H4 (cell line): ENCODE results near the gene MYO1E. TPM values are rescaled to one million over a fixed set of nuclear protein-coding genes. Genes with fewer than 3 reads are reported as not detected.
A peak's percentile ranks its signal among the peaks of the same experiment; 100 is the strongest.
"Not testable (repeated sequence)": the region's sequence is repeated elsewhere in the genome, so short reads cannot be mapped to it uniquely, and the experiment has no call there.

Source experiments
- DNase-seq: peaks from one replicate; pipeline ENCODE4 v3.0.0-alpha.2; 2015; ENCODE audit warnings: low spot score
- total RNA-seq: library from RNA; depleted of rRNA; stranded (reverse); fragments of >200 nt; shearing (Covaris generic); gene quantifications from 2 replicates; pipeline ENCODE4 v1.2.3, GENCODE V29; 2014

Gene MYO1E
- total RNA-seq, 1 experiment from 2014 or later, result 9.2 TPM

DNA sequence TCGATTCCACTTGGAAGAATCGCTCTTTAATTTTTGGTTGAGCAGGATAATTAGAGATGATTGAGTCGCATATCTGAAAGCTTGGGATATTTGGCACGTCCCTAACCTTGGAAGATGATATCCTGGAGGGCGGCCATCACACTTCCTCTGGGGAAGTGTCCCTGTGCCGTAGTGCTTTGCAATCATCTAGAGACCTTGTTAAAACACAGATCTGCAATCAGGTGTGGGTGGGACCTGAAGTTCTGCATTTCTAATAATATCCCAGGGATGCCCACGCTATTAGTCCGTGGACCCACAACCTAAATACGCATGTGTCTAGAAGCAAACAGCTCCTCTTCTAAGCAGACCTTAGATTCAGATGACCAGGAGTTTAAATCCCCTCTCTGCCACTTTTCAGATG lies 20.5 kb downstream of the MYO1E start:
- no peak for DNase-seq

DNA sequence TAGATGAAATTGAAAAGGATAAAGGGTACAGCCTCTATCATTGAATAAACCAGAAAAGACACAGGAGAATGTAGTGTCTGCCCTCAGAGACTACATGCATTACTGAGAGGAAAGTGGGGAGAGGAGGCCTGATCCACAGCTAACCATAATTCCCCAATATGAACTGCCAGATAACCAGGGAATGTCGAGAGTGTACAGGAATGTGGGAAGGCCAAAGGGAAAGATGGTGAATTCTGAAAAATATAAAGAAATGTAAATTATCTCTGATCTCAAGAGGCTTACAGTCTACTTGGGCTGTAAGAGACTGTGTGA lies 22.3 kb downstream of the MYO1E start:
- DNase-seq, result no peak

DNA sequence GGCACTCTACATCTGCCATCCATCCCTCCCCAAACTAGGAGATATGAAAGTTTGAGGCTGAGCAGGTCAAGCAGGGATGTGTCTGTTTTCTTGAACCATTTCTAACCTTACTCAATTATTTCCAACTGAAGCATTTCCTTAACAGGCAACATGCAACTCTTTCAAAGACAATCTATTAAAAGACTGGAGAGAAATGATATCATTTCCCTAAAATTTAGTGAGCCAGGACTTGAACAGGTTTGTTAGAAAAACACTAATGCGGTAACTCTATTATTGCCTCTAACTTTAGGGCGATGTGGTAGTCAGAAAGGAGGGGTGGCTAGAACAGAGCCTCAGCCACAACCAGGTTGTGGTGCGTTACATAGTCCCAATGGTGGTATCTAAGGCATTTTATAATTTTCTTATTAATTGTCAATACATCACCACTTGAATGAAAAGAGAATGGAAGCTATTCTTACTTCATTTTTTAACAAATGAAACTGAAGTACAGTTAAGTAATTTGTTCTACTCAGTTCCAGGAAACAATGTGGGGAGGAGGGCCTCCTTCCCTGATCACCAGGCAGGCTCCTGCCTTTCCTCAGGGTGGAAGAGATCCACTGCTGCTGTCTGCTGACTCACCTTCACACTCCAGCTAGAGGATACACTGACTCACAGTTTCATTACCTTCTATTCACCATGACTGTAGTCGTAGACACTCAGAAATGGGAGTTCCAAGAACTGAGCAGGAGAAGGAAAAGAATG lies 22.8 kb downstream of the MYO1E start:
- peak; percentile 84 for DNase-seq

DNA sequence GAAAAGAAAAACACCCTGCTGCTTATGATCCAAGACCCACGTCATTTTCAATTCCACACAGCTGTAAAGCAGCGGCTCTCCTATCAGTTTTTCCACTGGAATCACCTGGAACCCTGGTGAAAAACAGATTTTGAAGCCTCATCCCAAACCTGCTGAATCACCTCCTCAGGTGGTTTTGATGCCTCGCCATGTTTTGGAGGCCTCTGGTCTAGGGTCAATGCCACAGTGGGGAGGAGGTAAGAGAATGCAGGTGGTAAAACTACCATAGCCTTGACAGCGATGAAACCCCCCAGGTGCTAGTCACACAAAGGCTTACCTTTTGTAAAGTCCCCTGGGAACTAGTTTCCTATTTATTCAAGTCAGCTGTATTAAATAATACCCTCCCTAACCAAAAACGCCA lies 24.8 kb downstream of the MYO1E start:
- DNase-seq, result no peak

DNA sequence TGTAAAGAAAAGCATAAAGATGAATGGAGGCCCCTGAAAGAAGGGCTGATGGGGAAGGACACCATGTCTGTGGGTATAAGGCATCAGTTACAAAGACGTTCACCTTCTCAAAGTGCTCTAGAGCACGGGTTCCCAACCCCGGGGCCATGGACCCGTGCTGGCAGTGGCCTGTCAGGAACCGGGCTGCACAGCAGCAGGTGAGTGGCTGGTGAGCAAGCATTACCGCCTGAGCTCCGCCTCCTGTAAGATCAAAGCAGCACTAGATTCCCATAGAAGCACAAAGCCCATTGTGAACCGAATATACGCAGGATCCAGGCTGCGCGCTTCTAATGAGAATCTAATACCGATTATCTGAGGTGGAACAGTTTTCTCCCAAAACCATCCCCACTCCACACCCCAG lies 25.7 kb downstream of the MYO1E start:
- no peak for DNase-seq

DNA sequence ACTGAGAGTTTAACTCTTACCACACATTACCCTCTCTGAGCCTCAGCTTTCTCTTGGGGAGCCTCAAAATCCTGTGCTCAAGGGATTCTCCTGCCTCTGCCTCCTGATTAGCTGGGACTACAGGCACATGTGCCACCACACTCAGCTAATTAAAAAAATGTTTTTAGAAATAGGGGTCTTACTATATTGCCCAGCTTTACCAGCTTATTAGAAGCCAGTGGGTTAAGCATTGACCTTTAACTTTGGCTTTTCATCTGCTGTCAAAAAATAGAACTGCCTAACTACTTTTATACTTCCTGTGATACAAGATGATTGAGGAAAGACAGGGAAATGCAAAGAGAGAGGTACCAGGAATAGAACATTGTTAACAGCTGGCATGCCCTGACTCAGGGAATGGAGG lies 27.3 kb downstream of the MYO1E start:
- DNase-seq, result no peak

DNA sequence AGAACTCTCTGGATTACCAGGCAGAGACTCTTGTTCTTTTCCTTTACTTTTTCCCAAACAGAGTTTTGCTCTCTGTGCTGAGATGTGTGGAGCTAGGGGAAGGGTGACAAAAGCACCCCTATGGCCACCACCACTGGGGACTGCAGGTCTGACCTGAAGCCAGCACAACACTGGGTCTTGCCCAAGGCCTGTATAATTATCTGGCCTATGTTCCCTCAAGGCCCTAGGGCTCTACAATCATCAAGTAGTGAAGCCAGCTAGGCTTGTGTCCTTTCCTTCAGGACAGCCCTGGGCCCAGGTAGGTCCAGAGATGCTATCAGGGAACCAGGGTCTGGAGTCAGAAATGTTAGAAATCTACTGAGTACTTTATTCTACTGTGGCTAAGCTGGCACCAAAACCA lies 28.4 kb downstream of the MYO1E start:
- DNase-seq, result no peak

DNA sequence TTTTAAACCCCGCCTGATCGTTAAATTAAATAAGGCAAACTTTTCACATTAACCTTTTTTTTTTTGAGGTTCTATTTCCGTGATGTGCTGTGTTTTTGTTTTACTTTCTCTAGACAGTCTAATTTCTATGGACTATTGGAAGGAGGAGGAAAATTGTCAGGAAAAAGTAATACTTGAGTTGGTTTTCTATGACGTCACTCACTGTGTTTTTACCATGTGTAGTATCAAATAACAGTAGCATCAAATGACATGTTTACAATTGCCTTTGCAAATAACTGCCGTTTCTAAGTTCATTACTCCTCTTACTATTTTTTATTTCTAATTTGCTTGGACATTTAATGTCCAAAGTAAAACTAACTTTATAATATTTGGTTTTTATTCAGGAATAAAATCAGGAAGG lies 32.3 kb downstream of the MYO1E start:
- peak; percentile 17 for DNase-seq

DNA sequence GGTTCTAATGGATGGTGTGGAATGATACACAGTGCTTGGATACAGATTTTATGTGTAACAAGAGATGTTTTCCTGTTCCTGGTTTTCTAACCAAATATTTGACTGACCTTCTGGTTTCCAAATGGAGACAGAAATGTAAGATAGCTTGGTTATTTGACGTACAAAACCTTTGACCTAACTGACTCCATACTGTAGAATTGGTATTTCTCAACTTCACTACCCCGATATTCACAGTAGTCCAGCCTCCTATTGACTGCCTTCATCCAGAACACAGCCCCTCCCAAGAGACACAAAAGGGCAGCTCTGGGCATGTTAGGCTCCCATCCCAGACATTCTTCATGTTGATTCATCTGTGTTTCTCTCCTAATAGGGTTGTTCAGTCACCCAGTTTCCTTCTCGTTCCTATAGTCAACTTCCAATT lies 33.4 kb downstream of the MYO1E start:
- DNase-seq, result no peak

DNA sequence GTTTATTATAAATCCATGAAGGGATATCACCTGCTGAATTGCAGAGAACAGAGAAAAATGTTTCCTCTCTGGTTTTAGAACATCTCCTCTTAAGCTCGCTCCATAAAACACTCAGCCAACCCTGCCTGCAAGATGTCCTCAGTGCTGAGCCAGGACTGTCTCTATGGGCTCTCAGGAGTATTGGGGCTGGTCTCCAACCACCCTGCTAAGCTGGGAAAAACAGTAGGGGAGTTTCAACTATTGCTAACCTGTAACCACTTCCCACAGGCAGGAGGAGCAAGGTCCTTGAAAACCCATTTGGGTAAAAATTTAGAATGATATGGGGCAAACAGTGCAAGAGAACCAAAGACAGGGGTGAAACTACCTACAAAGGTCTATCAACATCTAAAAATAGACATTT lies 34.3 kb downstream of the MYO1E start:
- DNase-seq, result no peak

DNA sequence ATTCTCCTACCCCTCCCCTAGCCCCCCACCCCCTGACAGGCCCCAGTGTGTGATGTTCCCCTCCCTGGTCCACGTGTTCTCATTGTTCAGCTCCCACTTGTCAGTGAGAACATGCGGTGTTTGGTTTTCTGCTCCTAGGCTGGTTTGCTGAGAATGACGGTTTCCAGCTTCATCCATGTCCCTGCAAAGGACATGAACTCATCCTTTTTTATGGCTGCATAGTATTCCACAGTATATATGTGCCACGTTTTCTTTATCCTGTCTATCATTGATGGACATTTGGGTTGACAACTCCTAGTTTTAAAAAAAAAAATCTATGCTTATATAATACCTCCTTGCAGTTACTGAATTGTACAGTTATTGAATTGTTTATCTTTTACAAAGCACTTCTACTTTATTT lies 35.9 kb downstream of the MYO1E start:
- not testable (repeated sequence) for DNase-seq

DNA sequence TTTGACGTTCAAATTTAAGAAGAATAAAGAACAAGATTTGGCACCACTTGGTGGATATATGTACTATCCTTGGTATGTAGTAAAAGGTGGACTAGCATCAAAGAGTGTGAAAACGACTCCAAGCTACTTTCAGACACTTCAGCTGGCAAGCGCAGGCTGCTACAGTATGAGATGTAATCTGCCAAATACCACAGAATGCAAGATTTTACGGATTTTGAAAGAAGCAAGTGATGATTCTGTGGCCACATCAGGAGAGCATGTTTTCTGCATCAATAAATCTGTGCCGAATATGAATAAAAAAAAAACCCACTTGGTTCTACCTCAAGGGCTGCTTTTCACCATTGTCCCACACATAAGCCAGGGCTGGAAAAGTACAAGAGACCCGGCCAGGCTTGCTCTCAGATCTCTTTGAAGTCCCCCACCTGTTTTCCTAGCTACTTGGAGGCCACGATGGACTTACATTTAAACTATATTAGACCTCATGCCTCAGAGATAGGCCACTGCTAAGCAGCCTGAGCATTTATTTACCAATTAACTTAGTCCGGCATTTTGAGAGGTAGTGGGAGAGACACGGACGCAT lies 37.4 kb downstream of the MYO1E start:
- DNase-seq, result no peak

DNA sequence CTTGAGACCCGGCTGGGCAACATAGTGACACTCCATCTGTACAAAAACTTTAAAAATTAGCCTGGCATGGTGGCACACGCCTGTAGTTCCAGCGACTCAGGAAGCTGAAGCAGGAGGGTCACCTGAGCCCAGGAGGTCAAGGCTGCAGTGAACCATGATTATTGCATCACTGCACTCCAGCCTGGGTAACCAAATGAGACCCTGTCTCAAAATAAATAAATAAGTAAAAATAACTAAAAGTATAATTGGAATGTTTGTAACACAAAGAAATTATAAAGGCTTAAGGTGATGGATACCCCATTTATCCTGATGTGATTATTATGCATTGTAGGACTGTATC lies 38.6 kb downstream of the MYO1E start:
- no peak for DNase-seq

DNA sequence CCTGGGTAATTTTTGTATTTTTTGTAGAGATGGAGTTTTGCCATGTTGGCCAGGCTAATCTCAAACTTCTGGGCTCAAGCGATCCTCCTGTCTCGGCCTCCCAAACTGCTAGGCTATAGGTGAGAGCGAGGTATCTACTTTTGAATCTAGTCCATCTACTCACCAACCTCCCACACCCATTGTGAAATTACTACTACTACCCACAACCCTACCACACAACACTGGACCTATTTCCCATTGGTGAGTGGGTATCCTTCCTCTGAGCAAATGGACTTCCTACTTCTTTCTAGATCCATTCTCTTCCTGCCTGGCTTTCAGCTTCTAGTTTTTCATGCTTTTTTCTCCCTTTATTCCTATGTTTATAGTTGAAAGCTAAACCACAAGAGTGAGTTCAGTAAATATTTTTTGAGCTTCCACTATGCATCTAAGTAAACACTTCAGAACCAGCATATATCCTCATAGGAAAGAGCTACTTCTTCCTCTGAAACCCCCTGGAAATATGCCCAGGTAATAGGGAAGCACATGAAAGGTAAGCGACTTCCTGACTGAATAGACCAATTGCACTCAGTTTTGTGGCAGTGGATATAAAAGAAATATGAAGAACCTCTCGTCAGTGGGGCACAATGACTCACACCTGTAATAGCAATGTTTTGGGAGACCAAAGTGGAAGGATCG lies 39.1 kb downstream of the MYO1E start:
- DNase-seq, result no peak

DNA sequence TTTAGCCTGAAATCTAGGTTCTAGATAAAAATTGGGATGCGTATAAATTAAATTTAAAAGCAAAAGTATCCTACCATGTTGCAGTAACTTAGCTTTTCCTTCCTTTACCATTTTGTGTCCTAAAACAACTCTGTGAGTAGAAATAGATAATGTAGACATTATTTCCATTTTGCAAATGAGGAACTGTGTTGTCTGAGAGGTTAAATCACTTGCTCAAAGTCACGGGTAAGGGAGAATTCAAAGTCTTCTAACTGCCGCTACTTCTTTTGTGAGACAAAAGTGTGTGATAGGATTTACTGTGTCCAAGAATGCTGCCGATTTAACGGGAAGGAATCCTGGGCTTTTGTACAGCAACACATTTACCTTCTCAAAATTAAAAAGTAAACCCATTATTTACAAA lies 40.7 kb downstream of the MYO1E start:
- no peak for DNase-seq

DNA sequence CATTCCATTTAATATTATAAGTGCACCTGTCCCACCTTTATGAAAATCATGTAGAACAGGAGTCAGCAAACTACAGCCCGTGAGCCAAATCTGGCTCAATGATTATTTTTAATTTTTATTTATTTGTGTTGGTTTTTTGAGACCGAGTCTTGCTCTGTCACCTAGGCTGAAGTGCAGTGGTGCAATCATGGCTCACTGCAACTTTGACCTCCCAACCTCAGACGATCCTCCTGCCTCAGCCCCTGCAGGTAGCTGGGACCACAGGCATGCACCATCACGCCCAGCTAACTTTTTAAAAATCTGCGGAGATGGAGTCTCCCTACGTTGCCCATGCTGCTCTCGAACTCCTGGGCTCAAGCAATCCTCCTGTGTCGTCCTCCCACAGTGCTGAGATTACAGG lies 42.0 kb downstream of the MYO1E start:
- no peak for DNase-seq

DNA sequence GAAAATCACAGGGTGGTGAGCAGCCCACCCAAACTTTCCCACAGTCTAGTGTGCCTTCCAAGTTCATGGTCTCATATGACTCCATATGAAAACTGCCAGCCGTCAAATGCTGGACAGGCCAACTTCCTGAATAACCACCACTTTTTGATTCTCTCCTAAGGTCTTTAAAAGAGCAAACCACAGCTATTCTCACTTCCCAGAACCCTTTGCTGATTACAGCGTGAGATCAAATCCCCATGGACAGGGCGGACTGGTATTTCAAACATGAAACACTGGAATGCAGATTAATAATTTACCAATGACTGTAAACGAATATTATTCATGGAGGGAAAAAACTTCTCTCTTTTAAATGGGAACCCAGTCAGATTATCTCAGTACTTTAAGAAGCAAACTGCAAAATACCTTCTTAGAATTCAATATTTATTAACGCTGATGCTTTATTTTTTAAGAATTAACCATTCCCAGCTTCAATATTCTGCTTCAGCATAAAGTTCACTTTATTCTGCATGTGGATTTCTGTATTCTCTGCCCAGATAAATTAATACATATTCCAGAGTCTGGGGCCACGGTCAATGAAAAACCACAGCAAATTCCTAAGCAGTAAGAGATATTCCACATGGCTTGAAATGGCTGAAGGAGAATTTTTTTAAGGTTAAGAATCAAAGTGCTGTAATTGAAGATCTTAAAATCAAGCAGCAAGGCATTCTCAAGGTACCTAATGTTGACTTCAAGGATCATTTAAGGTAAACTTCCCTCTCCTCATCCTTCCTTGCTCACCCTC lies 42.9 kb downstream of the MYO1E start:
- no peak for DNase-seq

DNA sequence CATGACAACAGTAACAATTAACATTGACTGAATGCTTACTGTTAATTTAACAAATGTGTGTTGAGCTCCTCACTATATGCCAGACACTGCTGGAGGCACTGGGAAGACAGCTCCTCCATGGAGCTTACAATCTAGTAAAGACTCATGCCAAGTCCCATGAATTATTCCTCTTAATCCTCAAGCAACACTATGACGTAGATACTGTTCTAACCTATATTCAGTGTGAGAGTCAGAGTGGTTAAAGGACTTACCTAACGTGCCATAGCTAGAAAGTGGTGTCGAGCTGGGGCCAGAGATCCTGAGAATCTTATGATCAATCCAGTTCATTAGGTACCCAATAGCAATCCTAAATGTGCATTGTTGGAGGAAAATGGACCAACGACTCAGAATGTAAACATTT lies 43.6 kb downstream of the MYO1E start:
- DNase-seq, result no peak

DNA sequence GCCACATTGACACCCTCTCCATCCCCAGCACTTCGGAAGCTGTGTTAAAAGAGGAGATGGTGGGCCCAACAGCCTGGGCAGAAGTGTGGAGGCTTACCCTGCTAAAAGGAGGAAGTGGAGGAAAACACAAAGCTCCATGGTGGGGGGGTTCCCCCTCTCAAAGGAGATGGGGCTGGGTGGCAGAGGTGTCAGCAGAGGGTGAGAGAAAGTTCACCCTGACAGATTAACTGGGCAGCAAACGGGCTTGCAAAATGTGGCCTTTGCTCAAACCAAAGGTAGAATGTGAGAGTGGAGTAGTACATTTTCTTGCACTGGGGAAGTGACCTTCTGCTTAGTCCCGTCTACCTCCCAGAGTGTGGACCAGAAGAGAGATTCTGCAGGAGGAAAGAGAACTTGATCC lies 44.7 kb downstream of the MYO1E start:
- no peak for DNase-seq

DNA sequence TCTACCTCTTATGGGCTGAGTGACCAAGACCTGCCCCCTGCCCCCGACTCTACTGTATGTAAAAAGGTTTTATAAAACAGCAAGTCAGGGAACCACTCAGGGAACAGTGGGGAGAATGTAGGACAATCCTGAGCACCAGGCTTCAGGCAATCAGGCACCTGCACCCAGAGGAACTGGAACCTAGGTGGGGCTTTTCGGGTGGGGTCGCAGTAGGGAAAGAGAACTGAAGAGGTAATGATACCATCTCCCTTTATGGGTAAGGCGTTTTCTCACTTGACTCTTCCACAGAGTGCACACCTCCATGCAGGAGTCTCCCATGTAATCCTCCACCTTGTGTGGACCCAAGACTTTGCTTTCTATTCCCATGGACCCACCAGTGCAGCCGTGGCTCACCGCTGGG lies 45.8 kb downstream of the MYO1E start:
- no peak for DNase-seq

DNA sequence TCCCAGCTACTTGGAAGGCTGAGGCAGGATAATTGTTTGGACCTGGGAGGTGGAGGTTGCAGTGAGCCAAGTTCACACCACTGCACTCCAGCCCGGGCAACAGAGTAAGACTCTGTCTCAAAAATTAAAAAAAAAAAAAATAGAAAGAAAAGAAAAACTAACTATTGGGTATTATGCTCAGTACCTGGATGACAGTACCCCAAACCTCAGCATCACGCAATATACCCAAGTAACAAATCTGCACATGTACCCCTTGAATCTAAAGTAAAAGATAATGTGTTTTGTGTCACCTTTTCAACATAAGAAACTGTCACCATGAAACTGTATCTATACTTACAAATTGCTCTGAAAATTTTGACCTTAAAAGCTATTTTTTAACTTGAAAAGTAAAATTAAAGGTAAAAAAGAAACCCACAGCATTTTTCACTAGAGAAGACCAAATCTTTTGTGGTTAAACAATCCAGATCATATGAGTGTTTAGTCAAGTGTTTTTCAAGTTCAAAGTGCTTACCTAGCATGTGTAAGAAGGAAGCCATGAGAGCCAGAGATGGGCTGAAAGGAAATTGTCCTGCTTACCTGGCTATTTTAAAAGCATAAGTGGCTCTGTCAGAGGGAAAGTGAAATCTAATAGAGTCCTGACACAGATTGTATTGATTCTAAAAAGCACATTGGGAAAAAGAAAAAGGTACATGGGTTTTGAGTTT lies 50.5 kb downstream of the MYO1E start:
- DNase-seq, result no peak

DNA sequence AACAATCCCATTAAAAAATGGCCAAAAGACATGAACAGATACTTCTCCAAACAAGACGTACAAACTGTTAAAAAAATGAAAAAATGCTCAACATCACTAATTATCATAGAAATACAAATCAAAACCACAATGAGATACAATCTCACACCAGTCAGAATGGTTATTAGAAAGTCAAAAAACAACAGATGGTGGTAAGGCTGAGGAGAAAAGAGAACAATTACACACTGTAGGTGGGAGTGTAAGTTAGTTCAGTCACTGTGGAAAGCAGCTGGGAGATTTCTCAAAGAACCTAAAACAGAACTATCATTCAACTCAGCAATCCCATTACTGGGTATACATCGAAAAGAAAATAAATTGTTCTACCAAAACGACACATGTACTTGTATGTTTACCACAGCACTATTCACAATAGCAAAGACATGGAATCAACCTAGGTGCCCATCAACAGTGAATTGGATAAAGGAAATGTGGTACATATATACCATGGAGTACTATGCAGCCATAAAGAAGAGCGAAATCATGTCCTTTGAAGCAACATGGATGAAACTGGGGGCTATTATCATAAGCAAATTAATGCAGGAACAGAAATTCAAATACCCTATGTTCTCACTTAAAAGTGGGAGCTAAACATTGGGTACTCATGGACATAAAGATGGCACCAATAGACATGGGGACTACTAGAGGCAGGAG lies 51.5 kb downstream of the MYO1E start:
- DNase-seq, result no peak
